Effector memory CD8-positive, alpha-beta T cell (primary cell): ENCODE measurements around the gene PCSK9.

Experiments used
- ATAC-seq: fragments of 150-1000 bp; cut with Tn5 transposase; replicated peaks from 2 replicates; pipeline ENCODE4 v1.10.0; 2021; ENCODE audit warnings: mild to moderate bottlenecking, moderate library complexity
- DNase-seq, 3 experiments: peaks; one replicate each; pipeline ENCODE4 v3.0.0; 2021
- H3K27ac Mint-ChIP-seq, 2 donors: one replicate each; pipeline ENCODE4 v1.8.0; 2022; ENCODE audit warnings: mild to moderate bottlenecking in 2 of 2, mixed read lengths in 2 of 2, moderate library complexity in 2 of 2
- H3K27me3 Mint-ChIP-seq, 2 donors: one replicate each; pipeline ENCODE4 v1.8.0; 2022; ENCODE audit warnings: mixed read lengths in 2 of 2
- H3K36me3 Mint-ChIP-seq: one replicate; pipeline ENCODE4 v1.8.0; 2022; ENCODE audit warnings: mild to moderate bottlenecking, moderate library complexity, mixed read lengths; ENCODE audit not compliant: insufficient read depth
- H3K4me1 Mint-ChIP-seq, 2 donors: one replicate each; pipeline ENCODE4 v1.8.0; 2022; ENCODE audit warnings: low read depth in 2 of 2, mixed read lengths in 2 of 2
- H3K4me3 Mint-ChIP-seq, 2 donors: one replicate each; pipeline ENCODE4 v1.8.0; 2022; ENCODE audit warnings: mild to moderate bottlenecking in 2 of 2, mixed read lengths in 2 of 2, moderate library complexity in 2 of 2
- H3K9me3 Mint-ChIP-seq, 2 donors: one replicate each; pipeline ENCODE4 v1.8.0; 2022; ENCODE audit warnings: mixed read lengths in 2 of 2
- total RNA-seq, 9 experiments: gene quantifications; one replicate each; lab custom pipeline; 2026; lab: John Stamatoyannopoulos, UW

The PCSK9 gene
- total RNA-seq, result 0 to 0.13 (median 0) reads per million in 9 experiments

GRCh38 chr1:55039342-55040082 is at the start of gene PCSK9:
Gene PCSK9 (plus strand): TSS chr1:55039548. CDS start chr1:55039838, 290 bp downstream.
- Mint-ChIP-seq H3K36me3 (no peaks in the 10 kb centered on the region), H3K4me1 (peaks cover 0 to 3% of the 10 kb centered on the region in 2 donors), H3K4me3 (no peak within 1 kb of the TSS), H3K9me3 (no peaks in the 10 kb centered on the region), H3K27me3 (peaks cover 60 to 81% of the 10 kb centered on the region in 2 donors), H3K27ac (no peak within 1 kb of the TSS)
- ATAC-seq, result no peak
- no peak for DNase-seq

- no peak overlapping the region for H3K4me3 Mint-ChIP-seq
- H3K27me3 Mint-ChIP-seq, result peaks cover 0 to 27% of the 10 kb centered on the region in 2 donors
These were observed 49.2 kb upstream of the PCSK9 start for GRCh38 chr1:54989968-54990810.

GRCh38 chr1:54990916-54991315 is 48.4 kb upstream of the PCSK9 start:
- ATAC-seq (no peak), DNase-seq (no peak)
- Mint-ChIP-seq H3K4me1 (peaks cover 12 to 15% of the 10 kb centered on the region in 2 donors), H3K27ac (no peak overlapping the region), H3K36me3 (peaks cover 2% of the 10 kb centered on the region), H3K4me3 (no peak overlapping the region), H3K27me3 (peaks cover 0 to 27% of the 10 kb centered on the region in 2 donors), H3K9me3 (no peaks in the 10 kb centered on the region)

More at GRCh38 chr1:54989968-54990810, 49.2 kb upstream of the PCSK9 start:
- Mint-ChIP-seq H3K27ac (no peak overlapping the region), H3K4me1 (peaks cover 5 to 8% of the 10 kb centered on the region in 2 donors), H3K9me3 (no peaks in the 10 kb centered on the region), H3K36me3 (no peaks in the 10 kb centered on the region)
- no peak for ATAC-seq
- DNase-seq, result no peak

GRCh38 chr1:54991939-54992338 is 47.4 kb upstream of the PCSK9 start:
- DNase-seq (no peak), ATAC-seq (no peak)
- no peak overlapping the region for H3K4me3 Mint-ChIP-seq
- peaks cover 5% of the 10 kb centered on the region for H3K36me3 Mint-ChIP-seq
- H3K4me1 Mint-ChIP-seq, result peaks cover 20 to 23% of the 10 kb centered on the region in 2 donors
- H3K27ac Mint-ChIP-seq, result no peak overlapping the region
- H3K27me3 Mint-ChIP-seq, result peaks cover 0 to 27% of the 10 kb centered on the region in 2 donors
- H3K9me3 Mint-ChIP-seq, result no peaks in the 10 kb centered on the region

GRCh38 chr1:54993140-54993539 is 46.2 kb upstream of the PCSK9 start:
- Mint-ChIP-seq H3K27ac (no peak overlapping the region), H3K4me1 (peaks cover 23 to 24% of the 10 kb centered on the region in 2 donors), H3K4me3 (no peak overlapping the region), H3K36me3 (peaks cover 5% of the 10 kb centered on the region), H3K9me3 (no peaks in the 10 kb centered on the region), H3K27me3 (peaks cover 9 to 35% of the 10 kb centered on the region in 2 donors)
- DNase-seq (no peak), ATAC-seq (no peak)

- H3K36me3 Mint-ChIP-seq, result peaks cover 5% of the 10 kb centered on the region
- peak overlapping the region; percentile 11 to 32 for H3K27ac Mint-ChIP-seq
- peaks cover 23 to 24% of the 10 kb centered on the region in 2 donors for H3K4me1 Mint-ChIP-seq
- peaks cover 9 to 35% of the 10 kb centered on the region in 2 donors for H3K27me3 Mint-ChIP-seq
- no peaks in the 10 kb centered on the region for H3K9me3 Mint-ChIP-seq
- no peak overlapping the region for H3K4me3 Mint-ChIP-seq
- DNase-seq, result no peak
- no peak for ATAC-seq
These were observed 44.9 kb upstream of the PCSK9 start for GRCh38 chr1:54994355-54994990.

- H3K27ac Mint-ChIP-seq, result peak overlapping the region; percentile 11 to 32
- H3K4me3 Mint-ChIP-seq, result peak overlapping the region; percentile 61 to 74
- H3K9me3 Mint-ChIP-seq, result no peaks in the 10 kb centered on the region
- peaks cover 9 to 35% of the 10 kb centered on the region in 2 donors for H3K27me3 Mint-ChIP-seq
- ATAC-seq, result no peak
- H3K4me1 Mint-ChIP-seq, result peaks cover 23 to 24% of the 10 kb centered on the region in 2 donors
- no peak for DNase-seq
- peaks cover 5% of the 10 kb centered on the region for H3K36me3 Mint-ChIP-seq
These were observed 44.2 kb upstream of the PCSK9 start for GRCh38 chr1:54995013-54995760.

- Mint-ChIP-seq H3K36me3 (peaks cover 5% of the 10 kb centered on the region), H3K27me3 (peaks cover 9 to 35% of the 10 kb centered on the region in 2 donors), H3K27ac (peak overlapping the region; percentile 11 to 32), H3K4me1 (peaks cover 23 to 24% of the 10 kb centered on the region in 2 donors), H3K9me3 (no peaks in the 10 kb centered on the region), H3K4me3 (peak overlapping the region; percentile 61 to 74)
- DNase-seq, result peak; percentile 45 to 60 (median 52)
- ATAC-seq, result peak; percentile 91
These were observed 43.5 kb upstream of the PCSK9 start for GRCh38 chr1:54995835-54996234.

GRCh38 chr1:54996359-54996868 is 42.9 kb upstream of the PCSK9 start:
- H3K36me3 Mint-ChIP-seq, result peaks cover 5% of the 10 kb centered on the region
- peak; percentile 79 to 83 (median 81) for DNase-seq
- H3K4me1 Mint-ChIP-seq, result peaks cover 23 to 24% of the 10 kb centered on the region in 2 donors
- peak; percentile 77 for ATAC-seq
- peak overlapping the region; percentile 61 to 74 for H3K4me3 Mint-ChIP-seq
- peaks cover 9 to 35% of the 10 kb centered on the region in 2 donors for H3K27me3 Mint-ChIP-seq
- peak overlapping the region; percentile 11 to 32 for H3K27ac Mint-ChIP-seq
- no peaks in the 10 kb centered on the region for H3K9me3 Mint-ChIP-seq

GRCh38 chr1:54996869-54997710 is 42.3 kb upstream of the PCSK9 start:
- peaks cover 9 to 35% of the 10 kb centered on the region in 2 donors for H3K27me3 Mint-ChIP-seq
- H3K4me1 Mint-ChIP-seq, result peaks cover 23 to 24% of the 10 kb centered on the region in 2 donors
- no peak for ATAC-seq
- H3K4me3 Mint-ChIP-seq, result peak overlapping the region; percentile 61 to 74
- no peaks in the 10 kb centered on the region for H3K9me3 Mint-ChIP-seq
- DNase-seq, result no peak
- peak overlapping the region in 1 of 2 donors; percentile 11 for H3K27ac Mint-ChIP-seq
- H3K36me3 Mint-ChIP-seq, result peaks cover 5% of the 10 kb centered on the region

GRCh38 chr1:54997711-54997986 is 41.7 kb upstream of the PCSK9 start:
- peak overlapping the region in 1 of 2 donors; percentile 53 for H3K4me3 Mint-ChIP-seq
- no peak for ATAC-seq
- DNase-seq, result no peak
- H3K36me3 Mint-ChIP-seq, result peaks cover 5% of the 10 kb centered on the region
- H3K9me3 Mint-ChIP-seq, result no peaks in the 10 kb centered on the region
- H3K27ac Mint-ChIP-seq, result no peak overlapping the region
- peaks cover 23 to 24% of the 10 kb centered on the region in 2 donors for H3K4me1 Mint-ChIP-seq
- H3K27me3 Mint-ChIP-seq, result peaks cover 9 to 35% of the 10 kb centered on the region in 2 donors

- H3K27me3 Mint-ChIP-seq, result peaks cover 9 to 35% of the 10 kb centered on the region in 2 donors
These were observed 41.2 kb upstream of the PCSK9 start for GRCh38 chr1:54998100-54998499.

More at GRCh38 chr1:54998100-54998499, 41.2 kb upstream of the PCSK9 start:
- no peaks in the 10 kb centered on the region for H3K9me3 Mint-ChIP-seq
- peaks cover 5% of the 10 kb centered on the region for H3K36me3 Mint-ChIP-seq
- H3K4me1 Mint-ChIP-seq, result peaks cover 23 to 24% of the 10 kb centered on the region in 2 donors
- ATAC-seq (no peak), DNase-seq (no peak)
- no peak overlapping the region for H3K4me3 Mint-ChIP-seq
- H3K27ac Mint-ChIP-seq, result no peak overlapping the region
